Measurements from ENCODE around the gene CNOT11. TPM values are rescaled to one million over a fixed set of nuclear protein-coding genes. Genes with fewer than 3 reads are reported as not detected.
"Not testable (repeated sequence)": the region's sequence is repeated elsewhere in the genome, so short reads cannot be mapped to it uniquely, and the experiment has no call there.

Gene CNOT11
- total and polyA plus RNA-seq, 9 donors, result 11.5 to 55.1 (median 21.0) TPM

GRCh38 chr2:101238930-101239759 is 13.5 kb upstream of the CNOT11 start:
- WGBS, 3 donors, result 89% methylated on average over 12 of the region's 12 CpGs
- intact Hi-C loops (cut with DNase I), result no loop called here
- Histone ChIP-seq H3K4me3 (no peak overlapping the region), H3K36me3 (no peaks in the 10 kb centered on the region), H3K27me3 (no peaks in the 10 kb centered on the region), H3K27ac (no peak overlapping the region), H3K9me3 (no peaks in the 10 kb centered on the region), H3K4me1 (ENCODE audit: insufficient read depth) (no peaks in the 10 kb centered on the region)
- TF ChIP-seq CTCF (IDR thresholded peaks at IDR 0.05), result no peak
- no peak for TF ChIP-seq POLR2A (IDR thresholded peaks at IDR 0.05)
- no peak for TF ChIP-seq EP300 (IDR thresholded peaks at IDR 0.05)
- DNase-seq, result no peak

GRCh38 chr2:101239760-101240118 is 12.9 kb upstream of the CNOT11 start:
- H3K36me3 ChIP-seq; intact Hi-C loops (cut with DNase I); H3K4me3 ChIP-seq; H3K4me1 ChIP-seq (ENCODE audit: insufficient read depth); H3K27me3 ChIP-seq; DNase-seq; H3K9me3 ChIP-seq; H3K27ac ChIP-seq: not testable (repeated sequence)
- WGBS, 3 donors, result 77 to 90% (median 79%) methylated on average over 2 of the region's 2 CpGs

GRCh38 chr2:101240694-101241093 is 12.0 kb upstream of the CNOT11 start:
- H3K36me3 ChIP-seq; intact Hi-C loops (cut with DNase I); H3K27me3 ChIP-seq; H3K27ac ChIP-seq; H3K9me3 ChIP-seq; DNase-seq; H3K4me3 ChIP-seq; H3K4me1 ChIP-seq (ENCODE audit: insufficient read depth): not testable (repeated sequence)
- WGBS, 3 donors, result 25 to 33% (median 29%) methylated on average over 2 of the region's 2 CpGs

GRCh38 chr2:101241158-101241557 is 11.5 kb upstream of the CNOT11 start:
- 45 to 52% (median 49%) methylated on average over 5 of the region's 5 CpGs for WGBS, 3 donors
- Histone ChIP-seq H3K9me3 (no peaks in the 10 kb centered on the region), H3K36me3 (no peaks in the 10 kb centered on the region), H3K27ac (no peak overlapping the region), H3K27me3 (no peaks in the 10 kb centered on the region), H3K4me3 (no peak overlapping the region), H3K4me1 (ENCODE audit: insufficient read depth) (no peaks in the 10 kb centered on the region)
- TF ChIP-seq POLR2A (IDR thresholded peaks at IDR 0.05) (no peak), CTCF (IDR thresholded peaks at IDR 0.05) (no peak), EP300 (IDR thresholded peaks at IDR 0.05) (no peak)
- intact Hi-C loops (cut with DNase I), result no loop called here
- DNase-seq, result no peak

GRCh38 chr2:101244373-101244772 is 8.3 kb upstream of the CNOT11 start:
- DNase-seq; H3K27ac ChIP-seq; H3K36me3 ChIP-seq; H3K9me3 ChIP-seq; intact Hi-C loops (cut with DNase I); H3K27me3 ChIP-seq; H3K4me3 ChIP-seq; H3K4me1 ChIP-seq (ENCODE audit: insufficient read depth): not testable (repeated sequence)
- WGBS, 3 donors, result 80 to 86% (median 80%) methylated on average over 4 of the region's 4 CpGs

- H3K4me1 ChIP-seq (ENCODE audit: insufficient read depth); H3K27me3 ChIP-seq; H3K4me3 ChIP-seq; H3K27ac ChIP-seq; DNase-seq; H3K36me3 ChIP-seq; H3K9me3 ChIP-seq; intact Hi-C loops (cut with DNase I): not testable (repeated sequence)
- 95 to 99% (median 98%) methylated on average over 12 of the region's 12 CpGs for WGBS, 3 donors
Measured at GRCh38 chr2:101244899-101245298, 7.8 kb upstream of the CNOT11 start.

GRCh38 chr2:101245468-101245867 is 7.2 kb upstream of the CNOT11 start:
- H3K4me1 ChIP-seq (ENCODE audit: insufficient read depth); H3K27ac ChIP-seq; H3K9me3 ChIP-seq; H3K27me3 ChIP-seq; intact Hi-C loops (cut with DNase I); DNase-seq; H3K36me3 ChIP-seq; H3K4me3 ChIP-seq: not testable (repeated sequence)
- 95 to 96% (median 96%) methylated on average over 5 of the region's 5 CpGs for WGBS, 3 donors

- H3K4me1 ChIP-seq (ENCODE audit: insufficient read depth); H3K27ac ChIP-seq; H3K27me3 ChIP-seq; H3K4me3 ChIP-seq; intact Hi-C loops (cut with DNase I); DNase-seq; H3K9me3 ChIP-seq; H3K36me3 ChIP-seq: not testable (repeated sequence)
- 69 to 78% (median 72%) methylated on average over 5 of the region's 5 CpGs for whole genome bisulfite sequencing, 3 donors
Measured at GRCh38 chr2:101248756-101249155, 3.9 kb upstream of the CNOT11 start.

Data from ovary (tissue), 9 donors.